GM21723 (cell line): Measurements from ENCODE around the gene GRID2.

Experiments
- ATAC-seq: cut with Tn5 transposase; IDR thresholded peaks from one replicate; pipeline ENCODE4 v1.9.1; 2021; ENCODE audit warnings: mild to moderate bottlenecking, moderate library complexity; ENCODE audit not compliant: unreplicated experiment

The GRID2 gene

GRCh38 chr4:92677805-92678204 is 374.0 kb downstream of the GRID2 start:
- ATAC-seq, result no peak

- ATAC-seq, result no peak
Observed at GRCh38 chr4:92678292-92678691, 374.5 kb downstream of the GRID2 start.

- no peak for ATAC-seq
Observed at GRCh38 chr4:92679149-92679548, 375.4 kb downstream of the GRID2 start.

GRCh38 chr4:92714640-92715039 is 410.9 kb downstream of the GRID2 start:
- ATAC-seq, result no peak

- no peak for ATAC-seq
Observed at GRCh38 chr4:92733231-92733630, 429.5 kb downstream of the GRID2 start.

- ATAC-seq, result no peak
Observed at GRCh38 chr4:92735025-92735665, 431.4 kb downstream of the GRID2 start.

- ATAC-seq, result no peak
Observed at GRCh38 chr4:92760433-92760832, 456.7 kb downstream of the GRID2 start.

- no peak for ATAC-seq
Observed at GRCh38 chr4:92776080-92776479, 472.3 kb downstream of the GRID2 start.

- ATAC-seq, result no peak
Observed at GRCh38 chr4:92789741-92790140, 486.0 kb downstream of the GRID2 start.

- no peak for ATAC-seq
Observed at GRCh38 chr4:92791871-92792440, 488.2 kb downstream of the GRID2 start.

- ATAC-seq, result no peak
Observed at GRCh38 chr4:92809381-92809780, 505.6 kb downstream of the GRID2 start.

- no peak for ATAC-seq
Observed at GRCh38 chr4:92812652-92813051, 508.9 kb downstream of the GRID2 start.

- no peak for ATAC-seq
Observed at GRCh38 chr4:92814677-92815076, 510.9 kb downstream of the GRID2 start.

- no peak for ATAC-seq
Observed at GRCh38 chr4:92825256-92825655, 521.5 kb downstream of the GRID2 start.

GRCh38 chr4:92825791-92826190 is 522.0 kb downstream of the GRID2 start:
- no peak for ATAC-seq

- ATAC-seq, result no peak
Observed at GRCh38 chr4:92830771-92831170, 527.0 kb downstream of the GRID2 start.

GRCh38 chr4:92840880-92841279 is 537.1 kb downstream of the GRID2 start:
- no peak for ATAC-seq

- ATAC-seq, result no peak
Observed at GRCh38 chr4:92843784-92844183, 540.0 kb downstream of the GRID2 start.

GRCh38 chr4:92847026-92847425 is 543.3 kb downstream of the GRID2 start:
- ATAC-seq, result no peak

- ATAC-seq, result no peak
Observed at GRCh38 chr4:92862509-92862908, 558.7 kb downstream of the GRID2 start.

GRCh38 chr4:92864096-92864495 is 560.3 kb downstream of the GRID2 start:
- ATAC-seq, result no peak

GRCh38 chr4:92872604-92873003 is 568.8 kb downstream of the GRID2 start:
- no peak for ATAC-seq

GRCh38 chr4:92885632-92886031 is 581.9 kb downstream of the GRID2 start:
- no peak for ATAC-seq
